Choroid plexus epithelial cell (primary cell): Measurements from ENCODE around the gene SPIC.

Experiments
- DNase-seq: peaks from one replicate; pipeline ENCODE4 v3.0.0-alpha.2; 2010; ENCODE audit warnings: low read depth
- H3K4me3 ChIP-seq: 2 replicates; pipeline ENCODE4 v1.5.1; 2011; ENCODE audit warnings: low read depth, mild to moderate bottlenecking, control low read depth, low read length, moderate library complexity
- CTCF ChIP-seq: conservative IDR thresholded peaks from 2 replicates; pipeline ENCODE4 v1.5.1; 2011; ENCODE audit warnings: low read depth, mild to moderate bottlenecking, control low read depth, inconsistent platforms, low read length, moderate library complexity

The SPIC gene

DNA sequence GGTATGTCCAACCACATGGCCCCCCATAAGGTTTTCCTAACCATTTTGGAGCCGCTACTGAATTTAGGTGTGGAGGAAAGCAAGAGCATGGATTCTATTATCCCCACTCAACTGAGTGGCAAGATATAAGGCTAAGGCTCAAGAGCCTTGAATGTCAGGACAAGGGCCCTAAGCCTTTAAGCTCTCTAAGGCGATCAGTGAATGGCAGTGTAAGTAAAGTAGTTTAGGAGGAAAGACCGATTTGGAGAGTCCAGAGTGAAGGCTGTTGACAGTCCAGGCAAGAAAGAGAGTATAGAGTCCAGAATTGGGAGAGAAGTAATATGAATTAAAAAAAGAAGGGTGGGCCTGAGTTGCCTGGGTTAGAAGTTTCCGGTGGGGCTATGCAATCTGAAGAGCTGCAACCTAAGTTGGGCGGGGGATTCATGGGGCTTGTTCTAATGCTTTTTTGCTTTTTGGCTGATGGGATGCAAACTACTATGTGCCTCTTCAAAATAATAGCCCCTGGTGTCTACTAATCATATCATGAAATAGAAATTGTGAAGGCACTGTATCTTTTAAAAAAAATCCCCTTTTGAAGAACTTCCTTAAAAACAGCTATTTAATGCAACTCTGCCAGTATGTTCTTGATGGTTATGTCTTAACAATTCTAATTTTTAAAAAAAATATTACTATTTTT lies at the start of gene SPIC:
SPIC (plus strand) TSS at position 626 of the 676 bp plus-strand sequence. CDS start 1,569 bp downstream, outside the sequence.
- H3K4me3 ChIP-seq: no peak within 1 kb of the TSS
- no peak for DNase-seq
- no peak for TF ChIP-seq CTCF

- no peak for DNase-seq
- no peak for TF ChIP-seq CTCF
Measured at GRCh38 chr12:101430456-101430855, 44.7 kb upstream of the SPIC start.

GRCh38 chr12:101436136-101436535 lies 39.0 kb upstream of the SPIC start:
- no peak overlapping the region for H3K4me3 ChIP-seq
- no peak for TF ChIP-seq CTCF
- DNase-seq: no peak

More at GRCh38 chr12:101430456-101430855, 44.7 kb upstream of the SPIC start:
- no peak overlapping the region for H3K4me3 ChIP-seq

DNA sequence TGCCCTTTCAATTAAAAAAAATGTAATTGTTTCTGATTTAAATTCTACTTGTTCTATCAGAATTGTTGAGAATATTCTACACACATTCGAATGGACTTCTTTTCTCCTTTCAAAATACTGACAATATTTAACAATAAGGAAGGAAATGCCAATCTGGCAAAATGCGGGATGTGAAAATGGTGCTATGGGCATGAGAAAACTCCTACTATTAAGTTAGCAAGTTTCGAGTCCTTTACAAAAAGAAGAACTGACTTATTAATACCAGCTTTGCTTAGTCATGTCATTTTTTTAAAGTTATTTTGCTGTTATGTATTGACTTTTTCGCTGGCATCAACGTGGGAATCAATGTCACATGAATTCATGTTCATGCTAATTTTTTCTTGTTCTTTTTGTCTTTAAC lies 35.9 kb upstream of the SPIC start:
- DNase-seq: no peak
- no peak overlapping the region for H3K4me3 ChIP-seq
- no peak for TF ChIP-seq CTCF

DNA sequence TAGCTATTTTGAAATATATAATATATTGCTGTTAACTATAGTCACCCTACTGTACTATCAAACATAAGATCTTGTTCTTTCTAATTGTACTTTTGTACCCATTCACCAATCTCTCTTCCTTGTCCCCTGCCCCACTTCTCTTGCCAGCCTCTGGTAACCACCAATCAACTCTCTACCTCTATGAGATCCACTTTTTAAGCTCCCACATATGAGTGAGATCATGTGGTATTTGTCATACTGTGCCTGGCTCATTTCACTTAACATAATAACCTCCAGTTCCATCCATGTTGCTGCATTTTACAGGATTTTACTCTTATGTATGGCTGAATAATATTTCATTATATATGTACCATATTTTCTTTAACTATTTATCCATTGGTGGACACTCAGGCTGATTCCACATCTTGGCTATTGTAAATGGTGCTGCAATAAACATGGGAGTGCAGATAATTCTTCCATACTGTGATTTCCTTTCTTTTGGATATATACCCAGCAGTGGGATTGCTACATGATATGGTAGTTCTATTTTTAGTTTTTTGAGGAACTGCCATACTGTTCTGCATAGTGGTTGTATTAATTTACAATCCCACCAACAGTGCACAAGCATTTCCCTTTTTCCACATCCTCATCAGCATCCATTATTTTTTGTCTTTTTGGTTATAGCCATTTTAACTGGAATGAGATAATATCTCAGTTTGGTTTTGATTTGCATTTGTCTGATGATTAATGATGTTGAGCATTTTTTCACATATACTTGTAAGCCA lies 33.5 kb upstream of the SPIC start:
- no peak overlapping the region for H3K4me3 ChIP-seq
- TF ChIP-seq CTCF: no peak
- DNase-seq: no peak

DNA sequence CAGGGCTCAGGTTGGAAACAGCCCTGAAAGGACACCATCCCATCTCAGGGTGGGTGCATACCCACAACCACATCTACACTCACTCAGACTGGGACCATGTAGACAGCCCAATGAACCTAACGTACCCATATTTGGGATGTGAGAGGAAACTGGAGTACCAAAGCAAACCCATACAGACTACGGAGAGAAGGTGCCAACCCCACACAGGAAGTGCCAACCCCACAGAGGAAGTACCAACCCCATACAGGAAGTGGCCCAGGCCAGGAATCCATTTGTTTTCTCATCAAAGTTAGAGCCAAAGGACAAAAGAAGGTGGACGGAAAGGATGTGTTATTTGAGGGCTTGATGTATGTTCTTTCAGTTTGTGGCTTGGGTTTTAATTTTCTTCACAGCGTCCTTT lies 19.5 kb upstream of the SPIC start:
- H3K4me3 ChIP-seq: no peak overlapping the region
- TF ChIP-seq CTCF: no peak

More for the DNA sequence above, 19.5 kb upstream of the SPIC start:
- DNase-seq: no peak
